HEK293 (cell line): ENCODE data around the gene DNAJC12.
A peak's percentile ranks its signal among the peaks of the same experiment; 100 is the strongest.

Source experiments
- BCL11A ChIP-seq: fragments of 450-650 bp; formaldehyde crosslinking; IDR thresholded peaks from 2 replicates; pipeline ENCODE4 v1.5.1; 2016; ENCODE audit warnings: low read depth, missing biosample characterization, missing genetic modification characterization
- GLI4 ChIP-seq: fragments of 450-650 bp; formaldehyde crosslinking; IDR thresholded peaks from 2 replicates; pipeline ENCODE4 v1.5.1; 2016; ENCODE audit warnings: missing biosample characterization, missing genetic modification characterization
- MZF1 ChIP-seq: fragments of 450-650 bp; formaldehyde crosslinking; IDR thresholded peaks from 2 replicates; pipeline ENCODE4 v1.5.1; 2017; ENCODE audit warnings: missing biosample characterization, missing genetic modification characterization, borderline replicate concordance
- SCRT1 ChIP-seq: fragments of 450-650 bp; formaldehyde crosslinking; IDR thresholded peaks from 2 replicates; pipeline ENCODE4 v1.5.1; 2016; ENCODE audit warnings: missing biosample characterization, missing genetic modification characterization, borderline replicate concordance
- SETDB1 ChIP-seq: IDR thresholded peaks from one replicate; pipeline ENCODE4 v1.6.1; 2017; ENCODE audit warnings: mild to moderate bottlenecking, low read length, moderate library complexity, mixed read lengths; ENCODE audit not compliant: insufficient read length
- ZBTB1 ChIP-seq: fragments of 450-650 bp; formaldehyde crosslinking; IDR thresholded peaks from 2 replicates; pipeline ENCODE4 v1.5.1; 2016; ENCODE audit warnings: missing biosample characterization, missing genetic modification characterization
- ZBTB20 ChIP-seq: fragments of 450-650 bp; formaldehyde crosslinking; IDR thresholded peaks from 2 replicates; pipeline ENCODE4 v1.5.1; 2016; ENCODE audit warnings: missing biosample characterization, missing genetic modification characterization
- ZBTB48 ChIP-seq: fragments of 450-650 bp; formaldehyde crosslinking; IDR thresholded peaks from 2 replicates; pipeline ENCODE4 v1.5.1; 2016; ENCODE audit warnings: missing biosample characterization, missing genetic modification characterization
- ZFP69B ChIP-seq: fragments of 450-650 bp; formaldehyde crosslinking; IDR thresholded peaks from 2 replicates; pipeline ENCODE4 v1.5.1; 2016; ENCODE audit warnings: missing biosample characterization, missing genetic modification characterization
- ZNF133 ChIP-seq: fragments of 450-650 bp; formaldehyde crosslinking; IDR thresholded peaks from 2 replicates; pipeline ENCODE4 v1.5.1; 2016; ENCODE audit warnings: missing biosample characterization, missing genetic modification characterization
- ZNF211 ChIP-seq: fragments of 450-650 bp; formaldehyde crosslinking; IDR thresholded peaks from 2 replicates; pipeline ENCODE4 v1.5.1; 2016; ENCODE audit warnings: low read depth, missing biosample characterization, missing genetic modification characterization
- ZNF23 ChIP-seq: fragments of 450-650 bp; formaldehyde crosslinking; IDR thresholded peaks from 2 replicates; pipeline ENCODE4 v1.5.1; 2016; ENCODE audit warnings: missing biosample characterization, missing genetic modification characterization, borderline replicate concordance
- ZNF248 ChIP-seq: fragments of 450-650 bp; formaldehyde crosslinking; IDR thresholded peaks from 2 replicates; pipeline ENCODE4 v1.5.1; 2017; ENCODE audit warnings: missing biosample characterization, missing genetic modification characterization
- ZNF501 ChIP-seq: fragments of 450-650 bp; formaldehyde crosslinking; IDR thresholded peaks from 2 replicates; pipeline ENCODE4 v1.5.1; 2016; ENCODE audit warnings: missing biosample characterization, missing genetic modification characterization
- ZNF521 ChIP-seq: fragments of 450-650 bp; formaldehyde crosslinking; IDR thresholded peaks from 2 replicates; pipeline ENCODE4 v1.5.1; 2017; ENCODE audit warnings: missing biosample characterization, mild to moderate bottlenecking, missing genetic modification characterization
- ZNF530 ChIP-seq: fragments of 450-650 bp; formaldehyde crosslinking; IDR thresholded peaks from 2 replicates; pipeline ENCODE4 v1.5.1; 2016; ENCODE audit warnings: low read depth, missing biosample characterization, missing genetic modification characterization
- ZNF548 ChIP-seq: fragments of 450-650 bp; formaldehyde crosslinking; IDR thresholded peaks from 2 replicates; pipeline ENCODE4 v1.5.1; 2016; ENCODE audit warnings: missing biosample characterization, missing genetic modification characterization
- ZNF549 ChIP-seq: fragments of 450-650 bp; IDR thresholded peaks from 2 replicates; pipeline ENCODE4 v1.5.1; 2018; ENCODE audit warnings: missing biosample characterization, missing genetic modification characterization, mild to moderate bottlenecking, inconsistent platforms, moderate library complexity
- ZNF610 ChIP-seq: fragments of 450-650 bp; formaldehyde crosslinking; IDR thresholded peaks from 2 replicates; pipeline ENCODE4 v1.5.1; 2016; ENCODE audit warnings: missing biosample characterization, missing genetic modification characterization, borderline replicate concordance
- ZNF626 ChIP-seq: fragments of 450-650 bp; sonication (Bioruptor Pico); formaldehyde crosslinking; IDR thresholded peaks from 2 replicates; pipeline ENCODE4 v1.5.1; 2018; ENCODE audit warnings: missing biosample characterization, missing genetic modification characterization, inconsistent platforms
- ZNF707 ChIP-seq: fragments of 450-650 bp; formaldehyde crosslinking; IDR thresholded peaks from 2 replicates; pipeline ENCODE4 v1.5.1; 2016; ENCODE audit warnings: missing biosample characterization, missing genetic modification characterization
- TF ChIP-seq, protein P1 (sequence below): fragments of 450-650 bp; formaldehyde crosslinking; IDR thresholded peaks from 2 replicates; pipeline ENCODE4 v1.5.1; 2016; ENCODE audit warnings: missing biosample characterization, missing genetic modification characterization
- TF ChIP-seq, protein P2 (sequence below): fragments of 450-650 bp; formaldehyde crosslinking; IDR thresholded peaks from 2 replicates; pipeline ENCODE4 v1.5.1; 2016; ENCODE audit warnings: missing biosample characterization, missing genetic modification characterization
- TF ChIP-seq, protein P3 (sequence below): fragments of 450-650 bp; formaldehyde crosslinking; IDR thresholded peaks from 2 replicates; pipeline ENCODE4 v1.5.1; 2016; ENCODE audit warnings: missing biosample characterization, missing genetic modification characterization
- TF ChIP-seq, protein P4 (sequence below): fragments of 450-650 bp; formaldehyde crosslinking; IDR thresholded peaks from 2 replicates; pipeline ENCODE4 v1.5.1; 2016; ENCODE audit warnings: missing biosample characterization, missing genetic modification characterization
- TF ChIP-seq, protein P5 (sequence below): fragments of 450-650 bp; formaldehyde crosslinking; IDR thresholded peaks from 2 replicates; pipeline ENCODE4 v1.5.1; 2017; ENCODE audit warnings: missing biosample characterization, missing genetic modification characterization
- TF ChIP-seq, protein P6 (sequence below): fragments of 450-650 bp; formaldehyde crosslinking; IDR thresholded peaks from 2 replicates; pipeline ENCODE4 v1.5.1; 2016; ENCODE audit warnings: missing biosample characterization, missing genetic modification characterization

DNAJC12 gene

DNA sequence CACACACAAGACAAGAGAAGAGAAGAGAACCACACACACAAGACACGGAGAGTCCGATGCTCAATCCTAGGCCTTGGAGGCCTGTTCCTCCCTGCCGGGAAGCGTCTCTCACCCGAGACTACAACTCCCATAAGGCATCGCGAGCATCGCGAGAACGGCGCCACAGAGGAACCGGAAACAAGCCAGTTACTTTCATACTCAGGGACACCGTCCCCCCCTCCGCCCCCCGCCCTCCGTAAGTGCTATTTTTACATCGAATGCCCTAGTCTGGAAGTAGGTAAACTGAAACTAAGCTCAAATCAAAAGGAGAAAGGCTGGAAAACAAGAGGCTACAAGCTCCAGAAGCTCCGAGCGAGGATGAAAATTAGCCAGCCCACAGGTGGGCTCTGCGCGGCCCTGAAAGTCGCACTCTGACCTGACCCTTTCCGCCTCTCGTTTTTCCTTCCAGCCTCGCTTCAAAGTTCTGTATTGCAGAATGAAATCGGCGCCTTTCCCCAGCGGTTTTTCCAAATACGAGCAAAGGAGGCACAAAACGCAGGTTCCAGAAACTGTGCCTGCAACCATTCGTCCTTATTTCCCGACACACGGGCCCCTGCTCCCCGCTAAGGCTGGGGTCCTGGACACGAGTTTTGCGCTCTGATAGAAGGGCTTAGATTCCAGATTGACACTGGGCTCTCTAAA, 11.5 kb upstream of the DNAJC12 start (continued):
- TF ChIP-seq, protein P1, sequence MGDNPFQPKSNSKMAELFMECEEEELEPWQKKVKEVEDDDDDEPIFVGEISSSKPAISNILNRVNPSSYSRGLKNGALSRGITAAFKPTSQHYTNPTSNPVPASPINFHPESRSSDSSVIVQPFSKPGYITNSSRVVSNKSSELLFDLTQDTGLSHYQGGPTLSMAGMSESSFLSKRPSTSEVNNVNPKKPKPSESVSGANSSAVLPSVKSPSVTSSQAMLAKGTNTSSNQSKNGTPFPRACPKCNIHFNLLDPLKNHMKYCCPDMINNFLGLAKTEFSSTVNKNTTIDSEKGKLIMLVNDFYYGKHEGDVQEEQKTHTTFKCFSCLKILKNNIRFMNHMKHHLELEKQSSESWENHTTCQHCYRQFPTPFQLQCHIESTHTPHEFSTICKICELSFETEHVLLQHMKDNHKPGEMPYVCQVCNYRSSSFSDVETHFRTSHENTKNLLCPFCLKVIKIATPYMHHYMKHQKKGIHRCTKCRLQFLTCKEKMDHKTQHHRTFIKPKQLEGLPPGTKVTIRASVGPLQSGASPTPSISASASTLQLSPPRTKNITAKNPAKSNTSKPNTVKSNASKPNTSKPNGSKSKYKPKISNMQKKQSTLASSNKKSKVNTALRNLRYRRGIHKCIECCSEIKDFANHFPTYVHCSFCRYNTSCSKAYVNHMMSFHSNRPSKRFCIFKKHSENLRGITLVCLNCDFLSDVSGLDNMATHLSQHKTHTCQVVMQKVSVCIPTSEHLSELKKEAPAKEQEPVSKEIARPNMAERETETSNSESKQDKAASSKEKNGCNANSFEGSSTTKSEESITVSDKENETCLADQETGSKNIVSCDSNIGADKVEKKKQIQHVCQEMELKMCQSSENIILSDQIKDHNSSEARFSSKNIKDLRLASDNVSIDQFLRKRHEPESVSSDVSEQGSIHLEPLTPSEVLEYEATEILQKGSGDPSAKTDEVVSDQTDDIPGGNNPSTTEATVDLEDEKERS (tag by site-specific recombination): no peak
- TF ChIP-seq ZNF521 (tag by site-specific recombination) (no peak), ZBTB1 (tag by site-specific recombination) (no peak), ZNF610 (no peak), SETDB1 (no peak), ZNF248 (tag by site-specific recombination) (no peak), ZNF23 (tag by site-specific recombination) (no peak), ZNF548 (tag by site-specific recombination) (no peak), ZBTB48 (peak; percentile 68; the same call in 1 of the 2 replicates), ZNF549 (tag by site-specific recombination) (no peak), ZNF530 (tag by site-specific recombination) (no peak), ZNF707 (tag by site-specific recombination) (no peak), ZNF501 (tag by site-specific recombination) (peak; percentile 78), ZFP69B (tag by site-specific recombination) (no peak), ZNF133 (no peak), MZF1 (tag by site-specific recombination) (no peak), BCL11A (tag by site-specific recombination) (no peak), ZNF211 (tag by site-specific recombination) (no peak), ZNF626 (tag by site-specific recombination) (no peak), GLI4 (tag by site-specific recombination) (0 out of 2 replicates have a peak, but pooled peaks have one; percentile 19), SCRT1 (tag by site-specific recombination) (peak; percentile 89), ZBTB20 (peak; percentile 79)
- TF ChIP-seq, protein P2, sequence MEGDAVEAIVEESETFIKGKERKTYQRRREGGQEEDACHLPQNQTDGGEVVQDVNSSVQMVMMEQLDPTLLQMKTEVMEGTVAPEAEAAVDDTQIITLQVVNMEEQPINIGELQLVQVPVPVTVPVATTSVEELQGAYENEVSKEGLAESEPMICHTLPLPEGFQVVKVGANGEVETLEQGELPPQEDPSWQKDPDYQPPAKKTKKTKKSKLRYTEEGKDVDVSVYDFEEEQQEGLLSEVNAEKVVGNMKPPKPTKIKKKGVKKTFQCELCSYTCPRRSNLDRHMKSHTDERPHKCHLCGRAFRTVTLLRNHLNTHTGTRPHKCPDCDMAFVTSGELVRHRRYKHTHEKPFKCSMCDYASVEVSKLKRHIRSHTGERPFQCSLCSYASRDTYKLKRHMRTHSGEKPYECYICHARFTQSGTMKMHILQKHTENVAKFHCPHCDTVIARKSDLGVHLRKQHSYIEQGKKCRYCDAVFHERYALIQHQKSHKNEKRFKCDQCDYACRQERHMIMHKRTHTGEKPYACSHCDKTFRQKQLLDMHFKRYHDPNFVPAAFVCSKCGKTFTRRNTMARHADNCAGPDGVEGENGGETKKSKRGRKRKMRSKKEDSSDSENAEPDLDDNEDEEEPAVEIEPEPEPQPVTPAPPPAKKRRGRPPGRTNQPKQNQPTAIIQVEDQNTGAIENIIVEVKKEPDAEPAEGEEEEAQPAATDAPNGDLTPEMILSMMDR: no peak
- TF ChIP-seq, protein P3, sequence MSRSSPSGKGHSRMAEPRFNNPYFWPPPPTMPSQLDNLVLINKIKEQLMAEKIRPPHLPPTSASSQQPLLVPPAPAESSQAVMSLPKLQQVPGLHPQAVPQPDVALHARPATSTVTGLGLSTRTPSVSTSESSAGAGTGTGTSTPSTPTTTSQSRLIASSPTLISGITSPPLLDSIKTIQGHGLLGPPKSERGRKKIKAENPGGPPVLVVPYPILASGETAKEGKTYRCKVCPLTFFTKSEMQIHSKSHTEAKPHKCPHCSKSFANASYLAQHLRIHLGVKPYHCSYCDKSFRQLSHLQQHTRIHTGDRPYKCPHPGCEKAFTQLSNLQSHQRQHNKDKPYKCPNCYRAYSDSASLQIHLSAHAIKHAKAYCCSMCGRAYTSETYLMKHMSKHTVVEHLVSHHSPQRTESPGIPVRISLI (tag by site-specific recombination): no peak
- TF ChIP-seq, protein P4, sequence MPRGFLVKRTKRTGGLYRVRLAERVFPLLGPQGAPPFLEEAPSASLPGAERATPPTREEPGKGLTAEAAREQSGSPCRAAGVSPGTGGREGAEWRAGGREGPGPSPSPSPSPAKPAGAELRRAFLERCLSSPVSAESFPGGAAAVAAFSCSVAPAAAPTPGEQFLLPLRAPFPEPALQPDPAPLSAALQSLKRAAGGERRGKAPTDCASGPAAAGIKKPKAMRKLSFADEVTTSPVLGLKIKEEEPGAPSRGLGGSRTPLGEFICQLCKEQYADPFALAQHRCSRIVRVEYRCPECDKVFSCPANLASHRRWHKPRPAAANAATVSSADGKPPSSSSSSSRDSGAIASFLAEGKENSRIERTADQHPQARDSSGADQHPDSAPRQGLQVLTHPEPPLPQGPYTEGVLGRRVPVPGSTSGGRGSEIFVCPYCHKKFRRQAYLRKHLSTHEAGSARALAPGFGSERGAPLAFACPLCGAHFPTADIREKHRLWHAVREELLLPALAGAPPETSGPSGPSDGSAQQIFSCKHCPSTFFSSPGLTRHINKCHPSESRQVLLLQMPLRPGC (tag by site-specific recombination): no peak
- TF ChIP-seq, protein P5, sequence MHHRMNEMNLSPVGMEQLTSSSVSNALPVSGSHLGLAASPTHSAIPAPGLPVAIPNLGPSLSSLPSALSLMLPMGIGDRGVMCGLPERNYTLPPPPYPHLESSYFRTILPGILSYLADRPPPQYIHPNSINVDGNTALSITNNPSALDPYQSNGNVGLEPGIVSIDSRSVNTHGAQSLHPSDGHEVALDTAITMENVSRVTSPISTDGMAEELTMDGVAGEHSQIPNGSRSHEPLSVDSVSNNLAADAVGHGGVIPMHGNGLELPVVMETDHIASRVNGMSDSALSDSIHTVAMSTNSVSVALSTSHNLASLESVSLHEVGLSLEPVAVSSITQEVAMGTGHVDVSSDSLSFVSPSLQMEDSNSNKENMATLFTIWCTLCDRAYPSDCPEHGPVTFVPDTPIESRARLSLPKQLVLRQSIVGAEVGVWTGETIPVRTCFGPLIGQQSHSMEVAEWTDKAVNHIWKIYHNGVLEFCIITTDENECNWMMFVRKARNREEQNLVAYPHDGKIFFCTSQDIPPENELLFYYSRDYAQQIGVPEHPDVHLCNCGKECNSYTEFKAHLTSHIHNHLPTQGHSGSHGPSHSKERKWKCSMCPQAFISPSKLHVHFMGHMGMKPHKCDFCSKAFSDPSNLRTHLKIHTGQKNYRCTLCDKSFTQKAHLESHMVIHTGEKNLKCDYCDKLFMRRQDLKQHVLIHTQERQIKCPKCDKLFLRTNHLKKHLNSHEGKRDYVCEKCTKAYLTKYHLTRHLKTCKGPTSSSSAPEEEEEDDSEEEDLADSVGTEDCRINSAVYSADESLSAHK: 0 out of 2 replicates have a peak, but pooled peaks have one; percentile 18
- TF ChIP-seq, protein P6, sequence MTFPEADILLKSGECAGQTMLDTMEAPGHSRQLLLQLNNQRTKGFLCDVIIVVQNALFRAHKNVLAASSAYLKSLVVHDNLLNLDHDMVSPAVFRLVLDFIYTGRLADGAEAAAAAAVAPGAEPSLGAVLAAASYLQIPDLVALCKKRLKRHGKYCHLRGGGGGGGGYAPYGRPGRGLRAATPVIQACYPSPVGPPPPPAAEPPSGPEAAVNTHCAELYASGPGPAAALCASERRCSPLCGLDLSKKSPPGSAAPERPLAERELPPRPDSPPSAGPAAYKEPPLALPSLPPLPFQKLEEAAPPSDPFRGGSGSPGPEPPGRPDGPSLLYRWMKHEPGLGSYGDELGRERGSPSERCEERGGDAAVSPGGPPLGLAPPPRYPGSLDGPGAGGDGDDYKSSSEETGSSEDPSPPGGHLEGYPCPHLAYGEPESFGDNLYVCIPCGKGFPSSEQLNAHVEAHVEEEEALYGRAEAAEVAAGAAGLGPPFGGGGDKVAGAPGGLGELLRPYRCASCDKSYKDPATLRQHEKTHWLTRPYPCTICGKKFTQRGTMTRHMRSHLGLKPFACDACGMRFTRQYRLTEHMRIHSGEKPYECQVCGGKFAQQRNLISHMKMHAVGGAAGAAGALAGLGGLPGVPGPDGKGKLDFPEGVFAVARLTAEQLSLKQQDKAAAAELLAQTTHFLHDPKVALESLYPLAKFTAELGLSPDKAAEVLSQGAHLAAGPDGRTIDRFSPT (tag by site-specific recombination): no peak
